Activated T-cell treated with anti-CD3 and anti-CD28 coated beads for 48 hours (primary cell): ENCODE results near the gene CCL26.
"Not testable (repeated sequence)": the region's sequence is repeated elsewhere in the genome, so short reads cannot be mapped to it uniquely, and the experiment has no call there.

Experiments
- DNase-seq: peaks from one replicate; pipeline ENCODE4 v3.0.0-alpha.2; 2020; ENCODE audit warnings: low read depth

The CCL26 gene

DNA sequence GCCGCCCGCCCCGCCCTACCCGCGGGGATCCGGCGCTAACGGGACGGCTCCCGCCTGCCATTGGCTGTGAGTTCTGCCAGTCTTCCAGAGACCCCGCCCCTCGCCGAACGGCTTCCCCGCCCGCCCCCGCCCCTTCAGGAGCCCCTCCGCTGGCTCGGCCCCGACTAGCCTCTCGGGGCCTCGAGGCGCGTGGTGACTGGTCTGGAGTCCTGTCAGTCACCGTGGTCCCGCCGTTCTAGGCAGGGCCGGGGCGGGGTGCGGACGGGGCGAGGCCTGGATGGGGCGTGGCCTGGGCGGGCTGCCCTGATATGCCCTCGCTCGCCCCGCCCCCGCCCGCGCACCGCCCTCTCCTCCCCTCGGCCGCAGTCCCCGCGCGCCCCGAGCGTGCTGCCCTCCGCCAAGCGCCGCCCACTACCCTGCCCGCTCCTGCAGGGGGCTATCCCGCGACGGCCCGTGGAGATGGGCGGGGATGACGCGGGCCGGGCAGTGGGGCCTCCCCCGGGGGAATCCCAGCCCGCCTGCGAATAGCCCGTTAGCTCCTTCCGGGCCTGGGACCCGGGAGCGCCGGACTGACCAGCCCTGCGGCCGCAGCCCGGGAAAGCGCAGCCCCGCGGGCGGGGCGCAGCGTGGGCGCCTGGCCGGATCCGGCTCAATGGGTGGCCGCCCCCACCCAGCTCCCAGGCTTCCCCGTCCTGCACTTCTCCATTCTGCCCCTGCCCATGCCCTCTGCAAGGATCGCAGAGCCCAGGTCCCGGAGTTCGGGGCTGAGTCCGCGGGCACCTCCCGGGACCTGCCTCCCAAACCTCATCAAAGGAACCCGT is 32.8 kb downstream of the CCL26 start:
- DNase-seq, result peak; percentile 99

DNA sequence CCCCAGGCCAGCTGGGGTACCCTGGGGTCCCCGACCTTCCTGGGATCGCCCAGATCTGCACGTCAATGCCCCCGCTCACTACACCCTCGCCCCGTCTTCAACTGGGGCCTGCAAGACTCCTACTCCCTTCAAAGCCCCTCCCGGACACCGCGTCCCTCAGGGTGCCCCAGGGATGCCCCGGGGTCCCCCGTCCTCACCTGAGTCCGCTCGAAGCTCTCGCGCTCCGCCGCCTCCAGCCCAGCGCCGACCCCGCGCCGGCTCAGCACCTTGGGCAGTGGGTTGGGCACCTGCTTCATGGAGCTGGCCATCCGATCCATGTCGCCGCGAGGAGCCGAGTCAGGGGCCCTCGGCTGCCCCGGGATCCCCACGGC is 33.4 kb downstream of the CCL26 start, which contains the start of gene HIP1:
HIP1 (minus strand) TSS at position 338 of the 371 bp plus-strand sequence; CDS start at position 317, 21 bp downstream.
- no peak for DNase-seq

DNA sequence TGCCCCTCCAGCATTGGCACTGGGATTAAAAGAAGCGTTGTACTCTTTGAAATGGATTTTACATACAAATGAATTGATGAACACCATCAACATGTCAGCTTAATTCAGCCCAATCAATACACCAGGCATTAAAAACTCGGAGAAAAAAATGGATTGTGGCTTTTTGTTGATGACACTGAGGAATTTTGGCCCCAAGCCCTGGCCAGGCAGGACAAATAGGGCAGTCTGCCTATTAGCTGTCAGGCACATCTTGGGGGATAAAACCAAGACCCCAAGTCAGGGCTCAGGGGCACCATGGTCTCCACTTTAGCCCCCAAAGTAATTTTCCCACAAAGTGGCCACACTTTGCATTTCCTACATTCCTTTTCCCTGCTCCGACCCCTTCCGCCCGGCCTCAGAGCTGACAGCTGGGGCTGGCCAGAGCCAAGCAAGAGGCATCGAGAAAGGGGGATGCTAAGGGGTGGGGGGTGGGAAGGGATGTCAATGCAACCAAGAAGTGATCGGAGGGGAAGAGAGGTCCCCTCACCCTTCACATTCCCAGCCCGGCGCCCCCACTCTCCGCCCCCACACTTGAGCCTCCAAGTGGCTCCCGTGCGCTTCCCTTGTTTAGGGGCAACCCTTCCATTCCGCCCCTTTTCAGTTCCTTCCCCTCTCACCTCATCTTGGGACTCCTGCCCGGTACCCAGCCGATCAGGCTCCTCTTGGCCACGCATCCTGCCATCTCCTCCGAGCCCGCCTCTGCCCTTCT is 34.0 kb downstream of the CCL26 start:
- DNase-seq, result no peak

DNA sequence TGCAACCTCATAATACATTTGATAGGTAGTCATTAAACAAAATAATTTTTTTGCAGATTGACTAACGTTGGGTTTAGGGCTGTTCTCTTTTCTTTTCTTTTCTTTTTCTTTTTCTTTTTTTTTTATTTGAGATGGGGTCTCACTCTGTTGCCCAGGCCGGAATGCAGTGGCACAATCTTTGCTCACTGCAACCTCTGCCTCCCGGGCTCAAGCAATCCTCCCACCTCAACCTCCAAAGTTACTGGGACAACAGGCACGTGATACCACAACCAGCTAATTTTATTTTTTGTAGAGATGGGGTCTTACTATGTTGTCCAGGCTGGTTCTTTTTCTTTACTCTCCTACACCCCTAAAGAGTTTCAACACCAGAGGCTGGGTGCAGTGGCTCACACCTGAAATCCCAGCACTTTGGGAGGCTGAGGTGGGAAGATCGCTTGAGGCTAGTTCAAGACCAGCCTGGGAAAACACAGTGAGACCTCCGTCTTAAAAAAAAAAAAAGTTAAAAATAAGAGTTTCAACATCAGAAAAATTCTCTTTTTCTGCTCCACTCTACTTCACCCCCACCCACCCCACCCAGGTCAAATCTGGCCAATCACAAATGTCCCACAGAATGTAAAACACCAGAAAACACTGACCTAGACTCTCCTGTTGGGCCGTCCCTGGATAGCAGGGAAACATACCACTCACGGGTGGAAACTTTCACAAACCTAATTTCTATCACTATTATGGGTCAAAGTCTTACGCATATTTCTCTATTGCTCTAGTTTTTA is 36.2 kb downstream of the CCL26 start:
- DNase-seq, result no peak

DNA sequence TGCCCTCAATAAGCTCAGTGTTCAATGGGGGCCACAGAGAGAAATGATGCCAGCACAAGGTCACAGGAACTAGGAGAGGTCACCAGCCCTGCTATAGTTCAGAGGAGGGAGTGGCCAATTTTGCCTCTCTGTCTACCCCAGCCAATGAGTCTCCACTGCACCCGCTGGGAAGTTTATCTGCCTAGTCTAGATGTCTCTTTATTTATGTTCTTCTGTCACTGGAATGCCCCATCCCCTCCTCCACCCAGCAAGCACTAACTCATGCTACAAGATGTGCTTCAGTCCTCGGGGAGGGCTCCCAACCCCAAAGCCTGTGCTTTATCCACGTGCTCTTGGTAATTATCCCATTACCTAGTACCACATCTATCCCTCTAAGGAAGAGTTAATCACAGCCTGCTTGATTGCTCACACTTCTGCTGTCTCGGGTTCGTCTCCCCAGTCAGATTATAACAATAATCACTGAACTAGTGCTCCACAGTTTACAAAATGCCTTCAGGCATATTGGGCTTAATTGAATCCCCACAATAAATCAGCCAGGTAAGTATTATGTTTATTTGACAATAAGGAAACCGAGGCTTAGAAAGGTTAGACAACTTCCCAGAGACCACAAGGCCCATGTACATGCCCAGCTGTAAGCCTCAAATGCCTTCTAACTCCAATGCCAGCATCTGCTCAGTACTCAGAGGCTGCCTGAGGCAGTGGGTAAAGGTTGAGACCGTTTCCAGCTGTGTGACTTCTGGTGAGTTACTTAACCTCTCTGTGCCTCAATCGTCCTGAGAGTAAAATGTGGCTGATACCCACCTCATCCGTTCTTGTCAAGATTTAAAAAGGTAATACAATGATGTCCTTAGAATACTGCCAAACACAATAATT is 37.2 kb downstream of the CCL26 start:
- DNase-seq, result no peak

DNA sequence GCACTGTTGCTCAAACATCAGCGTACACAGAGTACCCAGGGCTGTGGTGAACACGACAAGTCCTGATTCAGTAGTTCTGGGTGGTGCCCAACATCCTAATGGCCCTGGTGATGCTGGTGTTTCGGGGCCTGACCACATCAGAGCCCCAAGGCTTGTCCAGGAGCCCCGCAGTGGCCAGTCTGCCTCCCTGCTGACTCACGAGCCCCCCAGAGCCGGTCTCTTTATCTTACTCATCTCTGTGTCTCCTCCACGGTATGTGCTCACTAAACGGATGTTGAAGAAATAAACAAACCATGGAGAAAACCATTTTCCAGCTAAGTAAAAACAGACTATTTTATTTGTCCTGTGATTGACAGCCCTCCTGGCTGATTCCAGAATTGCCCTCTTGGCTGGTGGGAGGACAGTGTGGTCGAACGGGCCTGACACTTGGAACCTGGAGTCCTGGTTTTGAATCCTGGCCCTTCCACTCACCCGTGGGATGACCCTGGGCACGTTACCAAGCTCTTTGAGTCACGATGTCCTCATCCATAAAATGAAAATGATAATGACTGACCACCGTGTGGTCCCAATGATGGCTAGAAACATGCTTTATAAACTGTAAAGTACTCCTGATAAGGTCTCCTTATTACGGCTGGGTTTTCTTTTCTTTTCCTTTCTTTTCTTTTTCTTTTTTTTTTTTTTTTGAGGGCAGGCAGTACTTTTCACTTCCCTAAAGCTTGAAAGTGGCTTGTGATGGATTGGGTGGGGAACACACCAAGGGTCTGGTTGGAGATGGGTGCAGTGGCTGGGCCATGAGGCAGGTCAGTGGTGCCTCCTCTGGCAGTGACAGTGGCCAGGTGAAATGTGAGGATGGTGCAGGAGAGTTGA is 39.0 kb downstream of the CCL26 start:
- no peak for DNase-seq

DNA sequence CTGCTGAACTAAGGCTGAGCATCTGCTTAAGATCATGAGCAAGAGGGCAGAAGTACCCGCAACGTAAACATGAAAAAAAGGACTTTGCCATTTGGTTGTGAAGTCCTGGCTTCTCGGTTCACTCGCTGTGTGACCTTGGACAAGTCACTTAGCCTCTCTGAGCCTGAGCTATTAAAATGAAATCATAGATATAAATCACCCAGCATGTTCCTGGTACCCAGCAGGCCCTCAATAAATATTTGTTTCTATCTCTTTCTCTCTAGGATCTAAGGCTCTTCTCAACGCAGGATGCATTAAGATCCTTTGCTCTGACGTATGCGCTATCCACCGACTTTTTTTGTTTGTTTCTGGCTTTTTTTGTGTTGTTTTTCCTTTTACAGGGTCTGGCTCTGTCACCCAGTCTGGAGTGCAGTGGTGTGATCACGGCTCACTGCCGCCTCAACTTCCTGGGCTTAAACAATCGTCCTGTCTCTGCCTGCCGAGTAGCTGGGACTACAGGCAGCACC is 39.9 kb downstream of the CCL26 start:
- DNase-seq, result no peak

DNA sequence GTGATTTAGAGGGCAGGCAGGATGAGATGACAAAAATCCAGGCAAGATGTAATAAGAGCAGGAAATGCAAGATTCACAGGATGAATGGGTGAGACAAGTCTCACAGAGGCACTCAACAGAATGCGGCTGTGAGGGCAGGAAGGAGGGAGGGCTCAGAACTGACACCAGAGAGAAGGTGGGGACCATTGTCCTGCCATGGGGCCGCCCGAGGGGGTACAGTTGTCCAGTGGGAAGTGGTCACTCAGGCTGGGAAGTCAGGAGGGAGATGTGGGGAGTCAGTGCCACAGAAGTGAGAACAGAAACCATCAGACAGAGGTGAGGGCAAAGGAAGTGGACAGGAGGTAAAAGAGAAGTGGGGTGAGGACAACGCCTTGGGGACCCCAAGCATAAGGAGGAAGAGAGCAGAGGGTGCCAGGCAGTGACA is 42.1 kb downstream of the CCL26 start:
- DNase-seq, result no peak

DNA sequence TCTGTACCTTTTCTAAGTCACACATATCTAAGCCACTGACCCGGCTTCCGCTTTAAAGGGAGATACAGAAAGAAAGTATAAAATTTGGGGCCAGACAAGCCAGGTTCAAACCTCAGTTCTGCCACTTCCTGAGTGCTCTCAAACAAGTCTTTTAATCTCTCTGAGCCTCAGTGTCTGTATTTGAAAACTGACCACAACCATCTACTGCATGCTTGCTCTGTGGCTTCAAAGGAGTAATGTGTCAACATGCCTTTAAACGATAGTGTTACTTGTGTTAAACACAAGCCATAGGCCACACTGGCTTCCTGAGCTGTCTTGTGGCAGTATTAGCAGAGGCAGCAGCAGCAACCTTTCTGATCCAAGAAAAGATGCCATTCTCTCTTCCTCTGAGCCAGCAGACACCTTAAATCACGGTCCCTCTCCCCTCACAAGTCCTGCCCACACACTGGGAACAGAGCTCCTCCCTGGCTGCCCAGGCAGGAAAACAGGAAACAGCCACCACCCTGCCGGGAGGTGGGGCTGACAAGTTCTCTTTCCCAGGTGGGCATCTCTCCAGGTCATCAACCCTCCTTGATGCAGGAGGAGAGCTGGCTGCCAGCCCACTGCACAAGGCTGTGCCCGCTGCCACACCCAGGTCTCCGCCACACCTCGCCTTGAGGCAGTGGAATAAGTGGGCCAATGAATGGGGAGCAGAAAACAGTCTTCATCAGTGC is 44.0 kb downstream of the CCL26 start:
- DNase-seq, result no peak

DNA sequence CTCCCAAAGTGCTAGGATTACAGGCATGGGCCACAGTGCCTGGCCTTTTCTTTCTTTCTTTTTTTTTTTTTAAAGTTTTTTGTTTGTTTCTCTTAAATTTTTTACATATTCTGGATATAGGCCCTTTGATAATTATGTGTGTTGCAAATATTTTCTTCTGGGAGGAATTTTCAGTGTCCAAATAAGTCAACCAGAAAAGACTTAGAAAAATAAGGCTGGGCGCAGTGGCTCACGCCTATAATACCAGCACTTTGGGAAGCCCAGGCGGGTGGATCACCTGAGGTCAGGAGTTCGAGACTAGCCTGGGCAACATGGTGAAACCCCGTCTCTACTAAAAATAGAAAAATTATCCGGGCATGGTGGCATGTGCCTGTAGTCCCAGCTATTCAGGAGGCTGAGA is 44.7 kb downstream of the CCL26 start:
- DNase-seq, result not testable (repeated sequence)

DNA sequence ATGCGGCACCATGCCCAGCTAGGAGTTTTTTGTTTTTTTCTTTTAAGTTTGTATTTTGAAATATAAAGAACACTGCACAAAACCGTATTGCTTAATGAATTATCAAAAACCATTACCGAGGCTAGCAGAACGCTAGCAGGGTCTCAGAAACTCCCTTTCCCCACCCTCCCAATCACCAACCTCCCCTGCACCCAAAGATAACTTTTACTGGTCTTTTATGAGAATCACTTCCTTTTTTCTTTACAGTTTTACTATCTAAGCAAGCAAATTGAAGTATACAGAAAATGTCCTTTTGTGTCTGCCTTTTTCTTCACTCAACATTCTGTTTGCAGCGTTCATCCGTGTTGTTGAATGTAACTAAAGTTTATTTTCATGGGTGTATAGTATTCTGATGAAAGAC is 46.7 kb downstream of the CCL26 start:
- DNase-seq, result no peak

DNA sequence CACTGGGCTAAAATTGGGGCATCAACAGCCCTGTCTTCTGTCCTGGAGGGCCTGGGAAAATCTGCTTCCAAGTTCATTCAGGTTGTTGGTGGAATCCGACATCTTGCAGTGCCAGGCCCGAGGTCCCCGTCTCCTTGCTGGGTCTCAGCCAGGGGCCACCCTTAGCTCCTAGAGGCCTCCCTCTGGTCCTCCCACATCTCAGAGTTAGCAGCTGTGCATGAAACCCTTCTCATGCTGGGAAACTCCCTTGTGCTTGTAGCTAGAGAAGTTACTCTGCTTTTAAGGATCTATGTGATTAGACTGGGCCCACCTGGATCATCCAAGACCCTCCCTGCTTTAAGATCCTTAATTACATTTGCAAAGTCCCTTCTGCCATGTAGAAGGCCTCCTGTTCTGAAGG is 48.6 kb downstream of the CCL26 start:
- no peak for DNase-seq

DNA sequence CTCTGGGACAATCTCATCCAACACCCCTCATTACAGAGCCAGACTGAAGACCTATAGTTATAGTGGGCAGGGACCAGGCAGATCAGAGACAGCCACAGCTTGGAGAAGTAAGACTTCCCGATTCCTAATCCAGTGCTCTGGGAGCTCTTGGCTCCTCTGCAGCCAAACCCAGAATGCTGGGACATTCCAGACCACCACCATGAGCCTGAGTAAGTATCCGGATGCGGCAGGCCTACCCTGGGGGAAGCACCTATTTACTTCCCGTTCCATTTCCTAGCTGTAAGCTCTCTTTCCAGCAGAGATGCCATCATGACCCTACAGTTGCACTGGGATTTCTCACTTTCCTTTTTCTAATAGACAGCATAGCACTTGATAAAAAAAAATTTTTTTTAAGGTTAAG is 49.6 kb downstream of the CCL26 start:
- no peak for DNase-seq

DNA sequence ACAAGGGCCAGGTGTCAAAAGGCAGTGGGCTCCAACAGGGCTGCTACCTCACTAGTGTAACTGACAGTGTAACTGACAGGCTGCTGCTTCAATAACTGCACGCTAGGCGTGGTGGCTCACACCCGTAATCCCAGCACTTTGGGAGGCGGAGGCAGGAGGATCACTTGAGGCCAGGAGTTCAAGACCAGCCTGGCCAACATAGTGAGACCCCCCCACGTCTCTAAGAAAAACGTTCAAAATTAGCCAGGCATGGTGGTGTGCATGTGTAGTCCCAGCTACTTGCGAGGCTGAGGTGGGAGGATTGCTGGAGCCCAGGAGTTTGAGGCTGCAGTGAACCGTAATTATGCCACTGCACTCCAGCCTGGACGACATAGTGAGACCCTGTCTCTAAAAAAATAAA is 50.1 kb downstream of the CCL26 start:
- DNase-seq, result not testable (repeated sequence)

DNA sequence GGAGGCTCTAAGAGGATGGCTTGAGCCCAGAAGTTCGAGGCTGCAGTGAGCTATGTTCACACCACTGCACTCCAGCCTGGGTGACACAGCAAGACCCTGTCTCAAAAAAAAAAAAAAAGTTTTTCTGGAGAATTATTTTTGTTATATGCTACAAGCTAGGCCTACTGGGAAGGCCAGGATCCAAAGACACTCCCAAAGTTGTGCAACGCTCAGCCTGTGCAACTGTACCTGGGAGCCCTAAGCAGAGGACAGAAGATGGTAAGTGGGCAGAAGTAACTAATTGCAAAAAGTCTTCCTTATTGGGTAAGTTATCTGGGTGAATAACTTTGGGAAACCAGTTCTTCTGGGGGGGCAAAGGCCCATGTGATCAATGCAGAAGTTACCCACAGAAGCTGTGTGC is 50.6 kb downstream of the CCL26 start:
- no peak for DNase-seq

DNA sequence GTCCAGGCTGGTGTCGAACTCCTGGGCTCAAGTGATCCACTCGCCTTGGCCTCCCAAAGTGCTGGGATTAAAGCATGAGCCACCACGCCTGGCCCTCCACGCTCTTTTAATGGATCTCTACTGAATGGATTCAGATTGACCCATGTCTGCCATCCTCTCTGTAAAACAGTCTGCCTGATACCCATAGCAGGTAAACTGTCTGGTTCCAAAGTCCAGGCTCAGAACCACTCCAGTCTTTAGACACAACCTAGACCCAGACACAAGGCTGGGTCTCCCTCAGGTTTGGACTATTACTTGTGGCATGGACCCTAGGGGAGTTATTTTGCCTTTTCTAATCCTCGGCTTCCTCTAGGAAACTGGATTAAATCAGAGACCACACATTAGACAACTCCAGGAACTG is 52.4 kb downstream of the CCL26 start:
- DNase-seq, result no peak
